ENCODE results near the gene NMT1.

The NMT1 gene

GRCh38 chr17:45101883-45102811, 41.0 kb downstream of the NMT1 start:
- no peak overlapping the region for H3K27ac ChIP-seq
- TF ChIP-seq ZFX (IDR thresholded peaks at IDR 0.05) (no peak), CTCF (conservative IDR thresholded peaks at IDR 0.05) (no peak)

DNA sequence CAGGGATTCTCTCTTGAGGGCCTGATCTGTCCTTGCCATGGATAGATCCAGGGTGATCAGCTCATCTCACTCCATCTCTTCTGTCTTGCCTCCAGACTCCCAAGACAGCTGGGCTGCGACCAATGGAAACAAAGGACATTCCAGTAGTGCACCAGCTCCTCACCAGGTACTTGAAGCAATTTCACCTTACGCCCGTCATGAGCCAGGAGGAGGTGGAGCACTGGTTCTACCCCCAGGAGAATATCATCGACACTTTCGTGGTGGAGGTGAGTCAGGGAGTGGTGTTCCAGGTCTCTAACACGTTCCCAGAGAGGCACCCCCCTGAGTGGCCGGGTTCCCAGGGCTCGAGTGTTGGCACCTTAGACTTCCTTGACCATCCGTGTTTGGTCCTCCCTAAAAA, 41.7 kb downstream of the NMT1 start:
- H3K27ac ChIP-seq = no peak overlapping the region
- no peak for TF ChIP-seq CTCF (conservative IDR thresholded peaks at IDR 0.05)
- TF ChIP-seq ZFX (IDR thresholded peaks at IDR 0.05) = no peak

DNA sequence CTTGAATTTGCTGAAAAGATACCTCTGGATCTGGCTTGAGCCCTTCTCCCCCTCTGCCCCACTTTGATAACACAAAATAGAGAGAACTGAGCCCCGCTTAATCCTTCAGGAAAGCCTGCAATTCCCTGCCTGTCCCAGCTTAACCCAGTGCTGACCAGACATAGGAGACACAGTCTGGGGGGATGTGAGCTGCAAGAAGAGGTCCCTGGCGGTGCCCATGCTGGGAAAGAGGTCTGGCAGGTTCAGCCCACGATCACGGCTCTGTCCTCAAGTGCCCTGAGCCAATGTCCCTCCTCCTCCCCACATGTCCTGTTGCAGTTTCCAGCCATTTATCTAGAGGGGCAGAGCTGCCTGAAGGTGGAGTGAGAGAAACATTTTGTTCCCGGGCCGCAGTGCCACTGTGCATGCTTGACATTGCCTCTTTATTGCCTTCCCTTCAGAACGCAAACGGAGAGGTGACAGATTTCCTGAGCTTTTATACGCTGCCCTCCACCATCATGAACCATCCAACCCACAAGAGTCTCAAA, 42.2 kb downstream of the NMT1 start:
- H3K27ac ChIP-seq = no peak overlapping the region

GRCh38 chr17:45104029-45104428, 42.9 kb downstream of the NMT1 start:
- H3K27ac ChIP-seq = no peak overlapping the region
- TF ChIP-seq ZFX (IDR thresholded peaks at IDR 0.05) (no peak), CTCF (conservative IDR thresholded peaks at IDR 0.05) (no peak)

More for the DNA sequence above, 42.2 kb downstream of the NMT1 start:
- TF ChIP-seq ZFX (IDR thresholded peaks at IDR 0.05) = no peak
- no peak for TF ChIP-seq CTCF (conservative IDR thresholded peaks at IDR 0.05)

DNA sequence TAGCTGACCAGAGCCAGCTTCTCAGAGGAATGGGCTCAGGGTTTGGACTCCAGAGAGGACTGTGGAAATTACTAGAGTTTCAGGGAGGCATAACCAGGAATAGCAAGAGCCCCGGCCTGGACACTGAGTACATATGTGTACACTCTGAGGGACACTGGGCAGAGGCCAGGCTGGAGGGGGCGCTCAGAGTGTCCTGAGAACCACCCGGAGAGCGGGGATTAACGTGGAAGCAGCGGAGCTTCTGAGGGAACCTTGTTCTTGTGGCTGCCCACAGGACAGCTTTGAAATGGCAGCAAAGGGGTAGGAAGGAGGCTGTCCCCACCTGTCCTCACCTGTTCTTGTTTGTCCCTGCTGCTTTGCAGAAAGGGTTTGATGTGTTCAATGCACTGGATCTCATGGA, 43.4 kb downstream of the NMT1 start:
- no peak overlapping the region for H3K27ac ChIP-seq
- TF ChIP-seq ZFX (IDR thresholded peaks at IDR 0.05) (no peak), CTCF (conservative IDR thresholded peaks at IDR 0.05) (no peak)

DNA sequence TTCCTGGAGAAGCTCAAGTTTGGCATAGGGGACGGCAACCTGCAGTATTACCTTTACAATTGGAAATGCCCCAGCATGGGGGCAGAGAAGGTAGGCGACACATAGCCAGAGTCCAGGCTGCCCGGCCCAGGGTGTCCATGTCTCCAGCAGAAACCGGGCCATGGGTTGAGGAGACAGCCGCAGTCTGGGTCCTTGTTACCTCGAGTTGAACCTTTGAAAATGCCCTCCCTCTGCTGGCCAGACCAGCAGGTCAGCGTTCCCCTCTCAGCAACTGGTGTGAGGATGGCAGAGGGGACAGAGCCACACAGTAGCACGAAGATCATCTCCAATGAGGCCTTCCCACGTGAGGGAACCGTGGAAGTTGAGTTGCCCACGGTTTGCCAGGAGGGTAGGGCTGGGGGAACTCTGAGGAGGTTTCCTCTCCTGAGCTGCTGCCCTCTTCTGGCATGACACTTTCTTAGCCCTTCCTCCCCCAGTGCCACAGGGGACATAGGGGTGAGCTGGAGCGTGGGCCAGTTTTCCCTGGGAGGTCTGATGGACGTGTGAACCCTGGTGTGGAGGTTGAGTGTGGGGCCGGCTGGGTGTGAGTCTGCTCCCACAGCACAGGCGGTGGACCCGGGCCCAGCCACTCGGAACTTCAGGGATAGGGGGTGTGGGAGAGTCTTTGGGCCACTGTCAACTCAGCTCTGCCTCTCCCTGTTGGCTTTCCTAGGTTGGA, 43.9 kb downstream of the NMT1 start:
- TF ChIP-seq CTCF (conservative IDR thresholded peaks at IDR 0.05) = no peak
- TF ChIP-seq ZFX (IDR thresholded peaks at IDR 0.05) = no peak
- no peak overlapping the region for H3K27ac ChIP-seq

DNA sequence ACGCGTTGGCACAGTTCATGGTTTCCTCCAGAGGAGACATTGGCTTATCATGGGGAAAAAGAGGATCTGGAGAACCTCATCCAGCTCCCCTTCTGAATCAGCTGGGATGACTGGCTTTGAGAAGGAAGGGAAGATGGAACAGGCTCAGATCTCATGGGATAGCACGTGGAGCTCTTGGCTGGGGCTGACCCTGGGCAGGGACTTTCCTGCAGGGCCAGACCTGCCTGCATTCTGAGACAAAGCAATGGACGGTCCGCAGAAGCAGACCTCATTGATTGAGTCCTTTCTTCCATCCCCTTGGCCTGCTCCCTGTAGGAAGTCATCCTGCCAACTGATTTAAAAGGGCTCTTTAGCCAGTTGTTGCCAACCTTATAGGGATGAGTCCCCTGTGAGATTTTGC, 45.0 kb downstream of the NMT1 start:
- no peak for TF ChIP-seq CTCF (conservative IDR thresholded peaks at IDR 0.05)
- TF ChIP-seq ZFX (IDR thresholded peaks at IDR 0.05) = no peak

More for the DNA sequence above, 45.0 kb downstream of the NMT1 start:
- no peak overlapping the region for H3K27ac ChIP-seq

Measured in C4-2B (cell line).